Skin epidermis (tissue), 12 donors: Measurements from ENCODE around the gene HMCN2.

Source experiments
- H3K27ac ChIP-seq, 21 experiments: fragments of 200-600 bp; sonication (generic) in 11 of 21; one replicate each; pipeline ENCODE4 v1.5.0; 2020; ENCODE audit warnings: mild to moderate bottlenecking in 3 of 21, inconsistent platforms in 2 of 21, moderate library complexity in 2 of 21
- H3K4me3 ChIP-seq, 7 experiments: fragments of 200-600 bp; sonication (generic) in 2 of 7; one replicate each; pipeline ENCODE4 v1.5.0; 2020; ENCODE audit warnings: inconsistent platforms in 2 of 7, mild to moderate bottlenecking in 2 of 7, moderate library complexity in 1 of 7

Gene HMCN2

GRCh38 chr9:130265431-130266235 lies at the start of gene HMCN2:
HMCN2 (plus strand) TSS chr9:130265760; CDS start chr9:130265879, 119 bp downstream.
- Histone ChIP-seq H3K27ac (peak within 1 kb of the TSS in 1 of 21 experiments; percentile 5), H3K4me3 (peak within 1 kb of the TSS in 3 of 7 experiments; percentile 3 to 9 (median 7))

GRCh38 chr9:130217838-130218237 lies 47.7 kb upstream of the HMCN2 start:
- Histone ChIP-seq H3K27ac (no peak overlapping the region), H3K4me3 (no peak overlapping the region)

- H3K27ac ChIP-seq: peak overlapping the region in 1 of 21 experiments; percentile 23
Measured at GRCh38 chr9:130219661-130220096, 45.9 kb upstream of the HMCN2 start.

GRCh38 chr9:130220352-130220751 lies 45.2 kb upstream of the HMCN2 start:
- H3K4me3 ChIP-seq: no peak overlapping the region
- no peak overlapping the region for H3K27ac ChIP-seq

More at GRCh38 chr9:130219661-130220096, 45.9 kb upstream of the HMCN2 start:
- no peak overlapping the region for H3K4me3 ChIP-seq

- Histone ChIP-seq H3K4me3 (no peak overlapping the region), H3K27ac (no peak overlapping the region)
Measured at GRCh38 chr9:130222833-130223232, 42.7 kb upstream of the HMCN2 start.

GRCh38 chr9:130225071-130225470 lies 40.5 kb upstream of the HMCN2 start:
- Histone ChIP-seq H3K4me3 (no peak overlapping the region), H3K27ac (no peak overlapping the region)

- Histone ChIP-seq H3K4me3 (no peak overlapping the region), H3K27ac (no peak overlapping the region)
Measured at GRCh38 chr9:130225586-130225985, 40.0 kb upstream of the HMCN2 start.

- no peak overlapping the region for H3K4me3 ChIP-seq
- H3K27ac ChIP-seq: no peak overlapping the region
Measured at GRCh38 chr9:130226112-130226511, 39.4 kb upstream of the HMCN2 start.

- H3K4me3 ChIP-seq: no peak overlapping the region
Measured at GRCh38 chr9:130227833-130228232, 37.7 kb upstream of the HMCN2 start.

GRCh38 chr9:130229759-130230158 lies 35.8 kb upstream of the HMCN2 start:
- Histone ChIP-seq H3K4me3 (no peak overlapping the region), H3K27ac (no peak overlapping the region)

More at GRCh38 chr9:130227833-130228232, 37.7 kb upstream of the HMCN2 start:
- H3K27ac ChIP-seq: no peak overlapping the region

- H3K27ac ChIP-seq: no peak overlapping the region
- no peak overlapping the region for H3K4me3 ChIP-seq
Measured at GRCh38 chr9:130230631-130231030, 34.9 kb upstream of the HMCN2 start.

- Histone ChIP-seq H3K4me3 (no peak overlapping the region), H3K27ac (no peak overlapping the region)
Measured at GRCh38 chr9:130232899-130233586, 32.5 kb upstream of the HMCN2 start.

- no peak overlapping the region for H3K4me3 ChIP-seq
- H3K27ac ChIP-seq: no peak overlapping the region
Measured at GRCh38 chr9:130233587-130233945, 32.0 kb upstream of the HMCN2 start.

GRCh38 chr9:130234340-130235260 lies 31.0 kb upstream of the HMCN2 start:
- H3K4me3 ChIP-seq: no peak overlapping the region
- H3K27ac ChIP-seq: no peak overlapping the region

- no peak overlapping the region for H3K27ac ChIP-seq
- H3K4me3 ChIP-seq: no peak overlapping the region
Measured at GRCh38 chr9:130235558-130236435, 29.8 kb upstream of the HMCN2 start.

- H3K27ac ChIP-seq: peak overlapping the region in 1 of 21 experiments; percentile 29
- H3K4me3 ChIP-seq: no peak overlapping the region
Measured at GRCh38 chr9:130236436-130236985, 29.0 kb upstream of the HMCN2 start.

GRCh38 chr9:130237076-130237475 lies 28.5 kb upstream of the HMCN2 start:
- Histone ChIP-seq H3K4me3 (no peak overlapping the region), H3K27ac (peak overlapping the region in 2 of 21 experiments; percentile 29 to 47)

GRCh38 chr9:130237763-130238524 lies 27.6 kb upstream of the HMCN2 start:
- H3K4me3 ChIP-seq: no peak overlapping the region
- H3K27ac ChIP-seq: no peak overlapping the region
